Measurements from ENCODE around the gene SMG6.

- TF ChIP-seq EZH2 (IDR thresholded peaks at IDR 0.05; ENCODE audit: borderline replicate concordance, low read depth, low read length, severe bottlenecking) (no peak), POLR2AphosphoS5 (IDR thresholded peaks at IDR 0.05; ENCODE audit: insufficient read depth, low read depth, low read length) (no peak), POLR2A (IDR thresholded peaks at IDR 0.05; ENCODE audit: low read depth, low read length) (no peak), CTCF (IDR thresholded peaks at IDR 0.05; ENCODE audit: extremely low read depth in 1 of 2, insufficient read depth in 1 of 2, low read depth in 1 of 2, low read length in 2 of 2) (no peak), JUN (IDR thresholded peaks at IDR 0.05; ENCODE audit: borderline replicate concordance, insufficient read depth, insufficient read length, low read depth) (no peak), MYC (IDR thresholded peaks at IDR 0.05; ENCODE audit: low read depth, low read length) (no peak), FOS (IDR thresholded peaks at IDR 0.05; ENCODE audit: borderline replicate concordance, insufficient read depth, low read length) (no peak), GATA2 (IDR thresholded peaks at IDR 0.05; ENCODE audit: insufficient read depth, insufficient read length, low read depth, low read length) (no peak)
- TF ChIP-seq, protein P1, sequence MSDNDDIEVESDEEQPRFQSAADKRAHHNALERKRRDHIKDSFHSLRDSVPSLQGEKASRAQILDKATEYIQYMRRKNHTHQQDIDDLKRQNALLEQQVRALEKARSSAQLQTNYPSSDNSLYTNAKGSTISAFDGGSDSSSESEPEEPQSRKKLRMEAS (IDR thresholded peaks at IDR 0.05; ENCODE audit: insufficient read depth, insufficient read length), result no peak
Observed at GRCh38 chr17:2028234-2028614, 275.4 kb downstream of the SMG6 start.
